Fibroblast of skin of scalp (primary cell): ENCODE measurements around the gene IL34.
"Not testable (repeated sequence)": the region's sequence is repeated elsewhere in the genome, so short reads cannot be mapped to it uniquely, and the experiment has no call there.

Experiments used
- DNase-seq: peaks from one replicate; pipeline ENCODE4 v3.0.0-alpha.2; 2013

IL34 gene

DNA sequence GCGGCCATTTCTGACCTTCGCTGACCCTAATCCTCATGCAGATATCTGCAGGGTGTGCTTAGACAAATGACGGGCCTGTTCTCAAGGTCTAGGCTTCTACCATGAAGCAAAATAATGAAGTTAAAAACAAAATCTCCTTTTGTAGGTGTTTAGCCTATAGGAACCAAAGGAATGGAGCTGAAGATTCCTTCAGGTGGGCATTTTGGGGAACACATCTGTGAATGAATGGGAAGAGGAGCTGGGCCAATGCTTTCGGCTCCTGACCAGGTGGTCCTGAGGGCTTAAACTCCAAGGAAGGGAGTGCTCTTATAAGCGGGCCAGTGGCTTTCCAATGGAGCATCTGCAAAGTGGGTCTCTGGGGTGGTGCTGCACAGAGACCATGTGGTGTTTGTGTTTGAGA lies 14.1 kb upstream of the IL34 start:
- no peak for DNase-seq

- not testable (repeated sequence) for DNase-seq
Observed at GRCh38 chr16:70633617-70634016, 12.7 kb upstream of the IL34 start.

GRCh38 chr16:70634861-70635260 lies 11.5 kb upstream of the IL34 start:
- DNase-seq: peak; percentile 41

DNA sequence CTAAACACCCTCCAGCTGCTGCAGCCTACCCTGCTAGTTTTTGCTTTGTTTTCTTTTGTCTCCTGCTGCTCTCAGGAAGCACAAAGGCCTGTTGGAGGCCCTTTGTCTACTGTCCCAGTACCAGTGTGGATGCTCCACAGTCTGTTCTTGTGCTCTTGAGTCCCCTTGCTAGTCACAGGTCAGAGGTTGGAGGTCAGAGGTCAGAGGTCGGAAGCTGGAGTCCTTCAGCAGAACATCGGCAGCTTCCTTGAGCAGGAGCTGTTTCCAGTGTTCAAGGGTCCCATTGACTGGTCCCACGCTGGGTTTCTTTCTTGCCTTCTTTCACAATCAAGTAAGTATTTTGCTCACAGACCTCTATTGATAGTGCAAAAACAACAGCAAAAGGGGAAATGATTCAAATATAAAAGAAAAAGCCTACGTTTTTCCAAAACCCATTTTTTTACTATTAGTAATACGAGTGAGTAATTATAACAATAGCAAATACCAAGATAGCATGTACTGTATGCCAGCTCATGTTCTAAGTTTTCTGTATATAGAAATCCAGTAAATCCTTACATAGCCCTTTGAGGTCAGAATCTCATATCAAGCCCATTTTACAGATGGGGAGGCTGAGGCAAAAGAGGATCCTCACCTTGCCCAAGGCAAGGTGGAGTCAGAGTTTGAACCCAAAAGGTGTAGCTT lies 10.9 kb upstream of the IL34 start:
- DNase-seq: peak; percentile 77

DNA sequence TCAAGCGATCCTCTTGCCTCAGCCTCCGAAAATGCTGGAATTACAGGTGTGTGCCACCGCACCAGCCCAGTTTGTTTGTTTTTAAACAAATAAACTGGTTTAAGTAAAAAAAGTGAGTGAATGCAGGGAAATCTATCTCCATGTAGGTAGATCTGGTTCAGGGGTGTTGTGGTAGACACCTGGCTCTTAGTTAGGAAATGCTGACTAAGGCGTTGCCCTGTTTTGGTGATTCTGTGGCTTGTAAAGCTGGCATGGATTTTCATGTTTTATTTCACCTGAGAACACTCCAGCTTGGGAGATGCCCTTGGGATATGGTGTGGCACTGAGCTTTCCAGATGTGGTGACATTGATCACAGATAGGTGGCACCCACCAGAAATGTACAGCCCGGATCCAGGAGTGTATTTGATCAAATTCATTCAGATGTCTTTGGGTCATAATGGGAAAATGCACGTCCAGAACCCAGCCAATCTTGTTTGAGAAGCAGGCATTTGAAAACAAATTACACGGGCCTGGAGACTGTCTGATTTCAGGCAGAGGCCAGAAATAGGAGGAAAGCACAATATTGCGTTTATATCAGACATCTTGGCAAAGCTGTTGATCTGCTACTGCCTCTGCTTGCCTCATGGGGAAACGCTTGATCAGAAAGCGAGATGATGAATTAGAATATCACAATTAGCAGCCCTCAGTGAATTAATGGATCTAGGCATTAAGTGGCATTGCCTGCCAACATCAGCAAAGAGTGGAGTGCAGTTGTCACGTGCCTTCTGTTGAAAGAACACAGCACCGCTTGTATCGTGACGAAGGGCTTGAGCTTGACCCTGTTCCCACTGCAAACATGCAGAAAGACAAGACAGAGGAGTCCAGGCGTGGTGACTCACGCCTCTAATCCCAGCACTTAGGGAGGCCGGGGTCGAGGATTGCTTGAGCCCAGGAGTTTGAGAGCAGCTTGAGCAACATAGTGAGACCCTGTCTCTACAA lies 7.3 kb upstream of the IL34 start:
- DNase-seq: peak; percentile 65

DNA sequence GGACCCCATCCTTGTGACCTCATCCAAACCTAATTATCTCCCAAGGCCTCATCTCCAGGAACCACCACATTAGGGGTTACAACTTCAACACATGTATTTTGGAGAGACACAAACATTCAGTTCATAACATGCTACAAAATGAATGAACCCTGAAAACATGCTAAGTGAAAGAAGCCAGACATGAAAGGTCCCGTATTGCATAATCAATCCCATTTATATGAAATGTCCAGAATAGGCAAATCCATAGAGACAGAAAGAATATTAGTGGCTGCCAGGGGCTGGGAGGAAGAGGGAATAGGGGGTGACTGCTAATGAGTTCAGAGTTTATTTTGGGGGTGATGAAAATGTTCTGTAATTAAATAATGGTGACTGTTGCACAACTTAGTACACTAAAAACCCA lies 3.7 kb upstream of the IL34 start:
- DNase-seq: no peak

- DNase-seq: not testable (repeated sequence)
Observed at GRCh38 chr16:70643264-70643663, 3.1 kb upstream of the IL34 start.

GRCh38 chr16:70644763-70645597 lies 1.4 kb upstream of the IL34 start:
- DNase-seq: no peak

DNA sequence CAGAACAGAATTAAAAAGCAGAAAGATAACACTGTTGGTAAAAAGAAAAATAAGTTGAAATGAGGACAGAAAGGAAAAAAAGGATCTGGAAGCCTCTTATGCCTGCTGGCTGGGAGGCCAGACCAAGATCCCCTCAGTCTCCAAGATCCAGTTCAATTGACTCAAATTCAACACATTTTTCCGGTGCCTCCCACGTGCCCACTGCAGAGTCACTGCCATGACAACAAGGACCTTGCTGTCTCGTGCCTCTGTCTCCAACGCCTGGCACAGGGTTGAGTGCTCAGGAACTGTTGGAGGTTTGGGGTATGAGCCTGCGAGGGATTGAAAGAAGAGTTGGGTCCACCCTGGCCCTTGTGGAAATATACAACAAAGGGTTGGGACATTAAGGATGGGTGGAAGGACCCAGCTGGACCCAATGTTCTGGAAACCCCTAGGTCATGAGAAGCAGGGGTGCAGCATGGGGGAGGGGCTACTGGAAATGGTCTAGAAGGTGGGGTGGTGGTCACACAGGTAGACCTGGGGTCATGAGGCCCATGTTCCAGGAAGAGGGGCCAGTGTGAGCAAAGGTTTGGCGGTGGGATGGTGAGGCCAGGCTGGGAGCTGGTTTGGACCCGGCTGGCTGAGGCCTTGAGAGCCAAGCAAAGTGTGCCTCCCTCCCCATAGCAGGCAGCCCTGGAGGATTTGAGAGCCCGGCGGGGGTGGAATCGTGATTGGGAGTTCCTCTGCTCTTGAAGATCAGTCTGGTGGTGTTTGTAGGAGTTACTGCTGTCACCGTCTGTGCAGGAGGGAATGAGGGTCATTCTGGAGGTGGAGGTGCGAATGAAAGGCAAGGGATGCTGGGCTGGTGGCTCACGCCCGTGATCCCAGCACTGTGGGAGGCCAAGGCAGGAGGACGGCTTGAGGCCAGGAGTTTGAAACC lies 1.3 kb downstream of the IL34 start:
- no peak for DNase-seq

GRCh38 chr16:70648606-70649005 lies 2.2 kb downstream of the IL34 start:
- DNase-seq: no peak

- DNase-seq: peak; percentile 41
Observed at GRCh38 chr16:70649300-70649699, 2.9 kb downstream of the IL34 start.

GRCh38 chr16:70650216-70650615 lies 3.9 kb downstream of the IL34 start:
- DNase-seq: no peak

- DNase-seq: peak; percentile 23
Observed at GRCh38 chr16:70651524-70651923, 5.2 kb downstream of the IL34 start.

DNA sequence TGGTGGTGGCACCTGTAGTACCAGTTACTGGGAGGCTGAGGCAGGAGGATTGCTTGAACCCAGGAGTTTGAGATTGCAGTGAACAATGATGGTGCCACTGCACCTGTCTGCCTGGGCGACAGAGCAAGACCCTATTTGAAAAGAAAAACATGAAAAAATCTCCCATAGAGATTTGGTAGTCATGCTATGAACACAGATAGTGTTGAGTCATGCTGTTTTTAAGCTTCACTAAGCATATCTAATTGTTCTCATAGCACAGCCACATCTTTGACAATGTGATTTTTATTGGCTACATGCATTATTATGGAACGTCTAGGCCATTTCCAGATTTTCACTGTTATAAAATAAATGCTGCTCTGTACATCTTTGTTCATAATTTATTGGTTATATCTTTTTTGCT lies 6.0 kb downstream of the IL34 start:
- DNase-seq: no peak

DNA sequence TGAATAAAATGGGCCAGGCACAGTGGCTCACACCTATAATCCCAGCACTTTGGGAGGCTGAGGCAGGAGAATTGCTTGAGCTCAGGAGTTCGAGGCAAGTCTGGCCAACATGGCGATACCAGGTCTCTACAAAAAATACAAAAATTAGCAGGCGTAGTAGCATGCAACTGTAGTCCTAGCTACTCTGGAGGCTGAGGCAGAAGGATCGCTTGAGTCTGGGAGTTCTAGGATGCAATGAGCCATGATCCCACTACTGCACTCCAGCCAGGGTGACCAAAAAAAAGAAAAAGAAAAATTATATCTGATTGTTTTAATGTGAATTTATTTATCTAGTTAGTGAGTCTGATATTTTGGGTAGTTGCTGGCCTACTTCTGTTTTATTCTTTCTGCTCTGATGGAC lies 7.0 kb downstream of the IL34 start:
- no peak for DNase-seq

DNA sequence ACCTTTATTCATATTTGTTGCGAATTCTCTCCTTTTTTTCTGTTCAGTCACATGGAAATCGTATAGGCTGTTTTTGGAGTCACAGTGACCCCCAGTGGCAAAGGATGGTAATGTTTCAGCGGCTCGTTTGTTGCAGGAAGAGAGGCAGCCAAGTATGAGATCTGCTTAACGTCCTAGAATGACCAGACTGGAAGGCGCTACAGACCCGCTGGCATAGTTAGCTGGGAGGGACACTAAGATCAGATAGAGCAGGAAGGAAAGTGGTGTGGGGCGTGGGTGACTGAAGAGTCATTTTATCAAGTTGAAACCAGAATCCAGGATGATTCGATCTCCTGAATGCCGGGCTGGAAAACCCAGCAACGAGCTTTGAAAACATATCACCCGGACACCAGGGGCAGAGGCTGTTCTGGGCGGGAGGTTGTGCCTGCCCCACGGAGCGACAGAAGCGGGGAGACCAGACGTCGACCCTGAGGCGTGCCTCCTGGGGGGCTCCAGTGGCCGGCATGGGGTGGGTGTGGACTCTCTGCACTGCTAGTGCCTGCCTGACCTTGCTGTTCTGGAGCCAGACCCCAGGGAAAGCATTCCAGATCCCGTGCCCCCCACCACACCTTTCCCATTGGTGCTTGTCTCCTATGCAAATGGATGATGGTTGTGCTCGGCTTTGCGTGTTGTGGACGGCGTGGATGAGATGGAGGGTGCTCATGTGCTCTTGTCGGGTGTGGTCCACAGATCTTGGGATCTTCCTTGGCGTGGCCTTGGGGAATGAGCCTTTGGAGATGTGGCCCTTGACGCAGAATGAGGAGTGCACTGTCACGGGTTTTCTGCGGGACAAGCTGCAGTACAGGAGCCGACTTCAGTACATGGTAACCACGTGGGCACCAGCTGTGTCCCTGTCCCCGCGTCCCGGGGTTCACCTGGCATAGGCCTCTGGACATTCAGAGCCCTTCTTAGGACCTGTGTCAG lies 7.7 kb downstream of the IL34 start:
- DNase-seq: peak; percentile 84

GRCh38 chr16:70656065-70656711 lies 9.8 kb downstream of the IL34 start:
- no peak for DNase-seq

DNA sequence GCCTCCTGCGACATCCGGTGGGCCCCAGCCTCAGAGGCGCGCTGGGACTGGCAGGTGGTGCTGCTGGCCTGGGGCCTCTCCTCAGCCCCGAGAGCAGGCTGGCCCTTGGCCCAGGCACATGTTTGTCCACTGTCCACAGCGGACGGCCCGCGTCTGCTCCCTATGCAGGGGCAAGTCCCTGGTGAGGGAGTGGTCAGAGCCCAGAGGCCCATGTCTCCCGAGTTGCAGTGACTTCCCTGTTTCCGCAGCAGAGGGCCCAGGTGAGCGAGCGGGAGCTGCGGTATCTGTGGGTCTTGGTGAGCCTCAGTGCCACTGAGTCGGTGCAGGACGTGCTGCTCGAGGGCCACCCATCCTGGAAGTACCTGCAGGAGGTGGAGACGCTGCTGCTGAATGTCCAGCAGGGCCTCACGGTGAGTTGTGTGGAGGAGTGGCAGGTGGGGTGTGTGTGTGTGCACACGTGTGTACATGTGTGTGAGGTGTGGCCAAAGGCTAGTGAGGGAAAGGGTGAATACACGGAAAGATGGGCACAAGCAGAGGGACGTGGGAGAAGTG lies 10.4 kb downstream of the IL34 start:
- DNase-seq: no peak

DNA sequence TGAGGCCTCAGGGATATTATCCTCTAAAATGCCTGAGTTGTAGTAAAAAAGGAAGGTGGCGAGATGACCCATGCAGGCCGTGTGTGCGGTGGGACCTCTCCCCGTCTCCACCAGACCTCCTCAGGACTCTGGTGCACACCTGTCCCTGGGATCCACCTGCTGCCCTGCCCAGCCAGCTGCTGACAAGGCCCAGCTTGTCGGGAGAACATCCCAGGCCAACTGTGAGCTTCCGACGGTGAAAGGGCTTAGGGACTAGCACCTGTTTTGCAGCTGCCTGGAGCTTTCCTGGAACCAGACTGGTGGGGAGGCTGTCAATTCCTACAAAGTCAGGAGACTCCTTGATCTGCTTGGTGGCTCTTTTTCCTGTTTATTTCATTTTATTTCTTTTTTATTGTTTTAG lies 11.6 kb downstream of the IL34 start:
- DNase-seq: no peak

- no peak for DNase-seq
Observed at GRCh38 chr16:70658921-70659320, 12.6 kb downstream of the IL34 start.
